ENCODE results near the gene KCNN3. TPM values are rescaled to one million over a fixed set of nuclear protein-coding genes. Genes with fewer than 3 reads are reported as not detected.

KCNN3 gene
- total RNA-seq, 4 donors from 2014 or later, result 3.6 to 17.0 (median 12.4) TPM

DNA sequence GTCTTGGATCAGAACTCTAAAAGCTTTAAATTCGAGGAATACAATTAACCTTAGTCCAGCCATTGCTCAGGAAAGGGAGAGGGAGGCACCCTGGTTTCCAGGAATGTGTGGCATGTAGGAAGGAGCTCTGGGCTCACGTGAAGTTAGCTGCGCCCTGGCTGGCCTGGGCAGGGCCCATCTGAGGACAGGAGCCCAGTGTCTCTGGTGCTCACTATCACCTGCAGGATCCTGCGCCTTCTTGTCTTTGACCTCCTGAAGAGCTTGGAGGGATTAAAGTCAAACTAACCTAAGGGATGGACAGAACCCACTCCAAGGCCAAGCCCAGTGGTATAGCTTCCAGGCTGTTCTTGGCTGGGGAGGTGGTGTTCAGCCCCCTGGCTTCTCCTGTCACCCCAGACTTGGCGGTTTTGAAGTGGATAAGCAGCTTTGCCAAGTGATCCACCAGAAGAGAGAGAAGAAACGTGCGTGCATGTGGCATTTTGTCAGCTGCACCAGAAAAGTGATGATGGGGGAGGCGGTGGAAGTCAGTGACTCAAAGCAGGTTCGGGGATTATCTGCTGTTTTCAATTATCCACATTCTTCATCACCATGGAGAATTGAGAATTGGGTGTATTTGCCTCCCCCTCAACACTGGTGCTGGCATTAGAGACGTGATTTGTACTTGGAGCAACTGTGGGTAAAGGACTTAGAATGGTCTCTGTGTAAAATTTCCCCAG, 11.9 kb upstream of the KCNN3 start:
- 81% methylated on average over 9 of the region's 10 CpGs for WGBS
- H3K4me3 ChIP-seq, result no peak overlapping the region
- H3K27ac ChIP-seq (replicated peaks in 1 of 4), result no peak overlapping the region
- TF ChIP-seq, protein P1, sequence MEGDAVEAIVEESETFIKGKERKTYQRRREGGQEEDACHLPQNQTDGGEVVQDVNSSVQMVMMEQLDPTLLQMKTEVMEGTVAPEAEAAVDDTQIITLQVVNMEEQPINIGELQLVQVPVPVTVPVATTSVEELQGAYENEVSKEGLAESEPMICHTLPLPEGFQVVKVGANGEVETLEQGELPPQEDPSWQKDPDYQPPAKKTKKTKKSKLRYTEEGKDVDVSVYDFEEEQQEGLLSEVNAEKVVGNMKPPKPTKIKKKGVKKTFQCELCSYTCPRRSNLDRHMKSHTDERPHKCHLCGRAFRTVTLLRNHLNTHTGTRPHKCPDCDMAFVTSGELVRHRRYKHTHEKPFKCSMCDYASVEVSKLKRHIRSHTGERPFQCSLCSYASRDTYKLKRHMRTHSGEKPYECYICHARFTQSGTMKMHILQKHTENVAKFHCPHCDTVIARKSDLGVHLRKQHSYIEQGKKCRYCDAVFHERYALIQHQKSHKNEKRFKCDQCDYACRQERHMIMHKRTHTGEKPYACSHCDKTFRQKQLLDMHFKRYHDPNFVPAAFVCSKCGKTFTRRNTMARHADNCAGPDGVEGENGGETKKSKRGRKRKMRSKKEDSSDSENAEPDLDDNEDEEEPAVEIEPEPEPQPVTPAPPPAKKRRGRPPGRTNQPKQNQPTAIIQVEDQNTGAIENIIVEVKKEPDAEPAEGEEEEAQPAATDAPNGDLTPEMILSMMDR (IDR thresholded peaks at IDR 0.05), result no peak
- no peak for TF ChIP-seq POLR2A (IDR thresholded peaks at IDR 0.05; ENCODE audit: low read depth)
- TF ChIP-seq POLR2AphosphoS5 (IDR thresholded peaks at IDR 0.05), result no peak
- no peak for TF ChIP-seq EP300 (IDR thresholded peaks at IDR 0.05)
- intact Hi-C loops (cut with DNase I), result no loop called here
- peaks cover 0 to 9% (median 5%) of the 10 kb centered on the region in 4 donors for H3K4me1 ChIP-seq
- no peaks in the 10 kb centered on the region for H3K27me3 ChIP-seq
- no peaks in the 10 kb centered on the region for H3K9me3 ChIP-seq
- no peaks in the 10 kb centered on the region for H3K36me3 ChIP-seq
- no peak for DNase-seq (ENCODE audit: extremely low spot score)

DNA sequence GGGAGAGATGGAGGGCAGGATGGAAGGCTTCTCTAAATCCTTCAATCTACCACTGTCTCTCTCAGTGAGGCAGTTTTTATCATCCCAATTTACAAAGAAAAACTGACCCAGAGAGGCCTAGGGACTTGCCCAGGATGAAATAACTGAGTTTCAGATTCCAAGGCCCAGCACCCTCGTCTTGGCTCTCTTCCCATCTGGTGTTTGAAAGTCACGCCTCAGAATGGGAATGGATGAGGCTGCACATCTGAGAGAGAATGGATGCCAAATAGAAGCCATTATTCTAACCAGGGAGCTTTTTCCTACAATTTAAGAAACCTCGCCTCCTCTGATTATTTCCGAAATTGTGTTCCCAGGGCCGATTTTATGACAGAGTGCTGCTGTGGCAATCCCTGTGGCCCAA, 10.6 kb upstream of the KCNN3 start:
- WGBS, result 63% methylated on average over 5 of the region's 5 CpGs
- intact Hi-C loops (cut with DNase I), result no loop called here
- TF ChIP-seq, protein P1 (IDR thresholded peaks at IDR 0.05), result no peak
- TF ChIP-seq EP300 (IDR thresholded peaks at IDR 0.05) (no peak), POLR2A (IDR thresholded peaks at IDR 0.05; ENCODE audit: low read depth) (no peak), POLR2AphosphoS5 (IDR thresholded peaks at IDR 0.05) (no peak)

DNA sequence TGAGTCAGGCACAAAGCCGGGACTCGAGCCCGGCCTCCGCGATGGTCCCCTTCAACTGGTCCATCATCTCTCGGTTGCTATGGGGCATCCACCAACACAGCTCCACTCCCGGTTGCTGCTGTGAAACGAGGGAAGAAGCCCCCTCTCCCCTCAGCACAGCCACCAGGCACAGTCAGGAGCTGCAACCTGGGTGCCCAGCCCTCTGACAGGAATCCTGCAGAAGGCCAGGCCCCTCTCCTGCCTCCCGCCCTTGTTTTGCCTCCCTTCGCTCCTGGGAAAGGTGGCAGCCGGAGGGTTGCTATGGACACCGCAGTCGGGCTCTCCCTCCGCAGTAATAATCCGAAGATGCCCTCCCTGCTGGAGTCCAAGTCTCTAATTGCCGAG, 8.9 kb upstream of the KCNN3 start:
- peaks cover 0 to 5% (median 0%) of the 10 kb centered on the region in 4 donors for H3K27me3 ChIP-seq
- intact Hi-C loops (cut with DNase I), result loop anchor here (2.0 kb wide), 3 partner anchors 210 to 398 kb away; no protein-coding TSS in a partner anchor
- H3K36me3 ChIP-seq, result no peaks in the 10 kb centered on the region
- no peak for DNase-seq (ENCODE audit: extremely low spot score)
- H3K4me3 ChIP-seq, result no peak overlapping the region
- TF ChIP-seq POLR2A (IDR thresholded peaks at IDR 0.05; ENCODE audit: low read depth) (no peak), POLR2AphosphoS5 (IDR thresholded peaks at IDR 0.05) (no peak), EP300 (IDR thresholded peaks at IDR 0.05) (no peak)
- TF ChIP-seq, protein P1 (IDR thresholded peaks at IDR 0.05), result no peak
- 80% methylated on average over 1 of the region's 16 CpGs for WGBS
- no peaks in the 10 kb centered on the region for H3K9me3 ChIP-seq
- peaks cover 0 to 9% (median 5%) of the 10 kb centered on the region in 4 donors for H3K4me1 ChIP-seq
- H3K27ac ChIP-seq (replicated peaks in 1 of 4), result no peak overlapping the region

More for the DNA sequence above, 10.6 kb upstream of the KCNN3 start:
- Histone ChIP-seq H3K4me1 (peaks cover 0 to 9% (median 5%) of the 10 kb centered on the region in 4 donors), H3K27ac (replicated peaks in 1 of 4) (no peak overlapping the region), H3K4me3 (no peak overlapping the region), H3K36me3 (no peaks in the 10 kb centered on the region), H3K27me3 (no peaks in the 10 kb centered on the region), H3K9me3 (no peaks in the 10 kb centered on the region)
- no peak for DNase-seq (ENCODE audit: extremely low spot score)

- Histone ChIP-seq H3K27me3 (peaks cover 0 to 7% (median 0%) of the 10 kb centered on the region in 4 donors), H3K27ac (replicated peaks in 1 of 4) (no peak overlapping the region), H3K4me1 (peaks cover 0 to 9% (median 5%) of the 10 kb centered on the region in 4 donors), H3K36me3 (no peaks in the 10 kb centered on the region), H3K9me3 (no peaks in the 10 kb centered on the region), H3K4me3 (no peak overlapping the region)
- intact Hi-C loops (cut with DNase I), result loop anchor here (2.0 kb wide), 3 partner anchors 210 to 398 kb away; no protein-coding TSS in a partner anchor
- TF ChIP-seq, protein P1 (IDR thresholded peaks at IDR 0.05), result peak; percentile 86 to 91 (median 91)
- TF ChIP-seq POLR2AphosphoS5 (IDR thresholded peaks at IDR 0.05) (peak in 1 of 2 donors; percentile 29), EP300 (IDR thresholded peaks at IDR 0.05) (no peak), POLR2A (IDR thresholded peaks at IDR 0.05; ENCODE audit: low read depth) (no peak)
- no peak for DNase-seq (ENCODE audit: extremely low spot score)
- WGBS, result 45% methylated on average over 9 of the region's 20 CpGs
These were observed 8.4 kb upstream of the KCNN3 start for GRCh38 chr1:154878371-154879037.

All from esophagus muscularis mucosa (tissue), 4 donors.